GM18519 (cell line): Measurements from ENCODE around the gene RTN4RL1.
"Not testable (repeated sequence)": the region's sequence is repeated elsewhere in the genome, so short reads cannot be mapped to it uniquely, and the experiment has no call there.

Source experiments
- ATAC-seq: cut with Tn5 transposase; IDR thresholded peaks from one replicate; pipeline ENCODE4 v1.9.1; 2021; ENCODE audit warnings: mild to moderate bottlenecking, moderate library complexity; ENCODE audit not compliant: unreplicated experiment, low FRiP score

The RTN4RL1 gene

GRCh38 chr17:2027528-2028233 is 2.5 kb upstream of the RTN4RL1 start:
- no peak for ATAC-seq

GRCh38 chr17:2025622-2026309 is 632 bp upstream of the RTN4RL1 start:
- ATAC-seq: no peak

- no peak for ATAC-seq
These were observed 438 bp downstream of the RTN4RL1 start for GRCh38 chr17:2024572-2025219.

- no peak for ATAC-seq
These were observed 1.2 kb downstream of the RTN4RL1 start for GRCh38 chr17:2023692-2024571.

- ATAC-seq: no peak
These were observed 1.9 kb downstream of the RTN4RL1 start for GRCh38 chr17:2023256-2023655.

GRCh38 chr17:2022647-2023240 is 2.4 kb downstream of the RTN4RL1 start:
- no peak for ATAC-seq

- no peak for ATAC-seq
These were observed 4.4 kb downstream of the RTN4RL1 start for GRCh38 chr17:2020721-2021120.

- no peak for ATAC-seq
These were observed 5.4 kb downstream of the RTN4RL1 start for GRCh38 chr17:2019723-2020122.

- no peak for ATAC-seq
These were observed 6.2 kb downstream of the RTN4RL1 start for GRCh38 chr17:2018716-2019510.

GRCh38 chr17:2017274-2017941 is 7.7 kb downstream of the RTN4RL1 start:
- ATAC-seq: no peak

GRCh38 chr17:2016494-2016893 is 8.6 kb downstream of the RTN4RL1 start:
- ATAC-seq: no peak

GRCh38 chr17:2015314-2015713 is 9.8 kb downstream of the RTN4RL1 start:
- no peak for ATAC-seq

- ATAC-seq: no peak
These were observed 11.2 kb downstream of the RTN4RL1 start for GRCh38 chr17:2013994-2014317.

GRCh38 chr17:2013220-2013993 is 11.7 kb downstream of the RTN4RL1 start:
- ATAC-seq: not testable (repeated sequence)

GRCh38 chr17:2012499-2012898 is 12.6 kb downstream of the RTN4RL1 start:
- ATAC-seq: no peak

- no peak for ATAC-seq
These were observed 13.4 kb downstream of the RTN4RL1 start for GRCh38 chr17:2011411-2012371.

GRCh38 chr17:2009737-2010136 is 15.4 kb downstream of the RTN4RL1 start:
- no peak for ATAC-seq
